H7 (cell line): ENCODE measurements around the gene TTI1. TPM values are rescaled to one million over a fixed set of nuclear protein-coding genes. Genes with fewer than 3 reads are reported as not detected.
"Not testable (repeated sequence)": the region's sequence is repeated elsewhere in the genome, so short reads cannot be mapped to it uniquely, and the experiment has no call there.

Experiments
- DNase-seq: peaks from one replicate; pipeline ENCODE4 v3.0.0; 2012
- H3K27me3 ChIP-seq: 2 replicates; pipeline ENCODE4 v1.6.0; 2011; ENCODE audit warnings: mild to moderate bottlenecking, low read length; ENCODE audit not compliant: control insufficient read depth, insufficient read depth
- H3K36me3 ChIP-seq: replicated peaks from 2 replicates; pipeline ENCODE4 v1.5.1; 2011; ENCODE audit warnings: low read length; ENCODE audit not compliant: control insufficient read depth, insufficient read depth
- H3K4me3 ChIP-seq: 2 replicates; pipeline ENCODE4 v1.5.1; 2011; ENCODE audit warnings: low read depth, mild to moderate bottlenecking, control low read depth, low read length, moderate library complexity; ENCODE audit not compliant: insufficient read depth
- total RNA-seq: library from RNA; depleted of rRNA; stranded (reverse); fragments of >200 nt; shearing (Covaris generic); gene quantifications from 2 replicates; pipeline ENCODE4 v1.2.3, GENCODE V29; 2014

The TTI1 gene
- total RNA-seq, 1 experiment from 2014 or later: 52.9 TPM

- Histone ChIP-seq H3K27me3 (no peaks in the 10 kb centered on the region; the same call in 1 of the 2 replicates), H3K4me3 (no peak overlapping the region)
- no peak for DNase-seq
These were observed 52.9 kb downstream of the TTI1 start for GRCh38 chr20:37980383-37980782.

GRCh38 chr20:37979021-37979985, 54.0 kb downstream of the TTI1 start:
- Histone ChIP-seq H3K36me3 (no peaks in the 10 kb centered on the region; the same call in 1 of the 2 replicates), H3K27me3 (no peaks in the 10 kb centered on the region; the same call in 1 of the 2 replicates), H3K4me3 (no peak overlapping the region)
- no peak for DNase-seq

More at GRCh38 chr20:37980383-37980782, 52.9 kb downstream of the TTI1 start:
- no peaks in the 10 kb centered on the region; the same call in 1 of the 2 replicates for H3K36me3 ChIP-seq

- no peak for DNase-seq
- Histone ChIP-seq H3K36me3 (no peaks in the 10 kb centered on the region; the same call in 1 of the 2 replicates), H3K27me3 (no peaks in the 10 kb centered on the region; the same call in 1 of the 2 replicates), H3K4me3 (no peak overlapping the region)
These were observed 55.5 kb downstream of the TTI1 start for GRCh38 chr20:37977786-37978185.

GRCh38 chr20:37977338-37977737, 55.9 kb downstream of the TTI1 start:
- DNase-seq: peak; percentile 61
- Histone ChIP-seq H3K36me3 (no peaks in the 10 kb centered on the region; the same call in 1 of the 2 replicates), H3K4me3 (no peak overlapping the region)

DNA sequence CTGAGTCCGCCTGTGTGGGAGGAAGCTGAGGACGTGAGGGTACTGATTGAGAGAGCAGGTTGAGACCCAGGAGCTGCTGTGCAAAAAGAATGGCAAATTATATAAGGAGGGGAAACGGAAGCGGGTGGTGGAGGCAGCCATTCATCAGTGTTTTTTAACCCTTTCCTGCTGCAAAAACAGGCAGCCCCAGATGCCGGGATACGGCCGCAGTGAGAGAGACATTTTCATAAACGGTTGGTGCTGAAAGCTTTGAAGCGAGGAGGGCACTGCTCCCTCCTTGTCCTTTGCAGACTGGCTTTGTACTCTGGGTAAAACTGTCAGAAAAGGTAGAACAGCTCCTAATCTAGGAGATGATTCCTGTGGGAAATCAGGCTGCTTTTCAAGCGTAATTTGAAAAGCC, 56.4 kb downstream of the TTI1 start:
- peak; percentile 60 for DNase-seq
- peak overlapping the region; percentile 12; the same call in 1 of the 2 replicates for H3K4me3 ChIP-seq
- no peaks in the 10 kb centered on the region; the same call in 1 of the 2 replicates for H3K36me3 ChIP-seq
- H3K27me3 ChIP-seq: no peaks in the 10 kb centered on the region; the same call in 1 of the 2 replicates

More at GRCh38 chr20:37977338-37977737, 55.9 kb downstream of the TTI1 start:
- no peaks in the 10 kb centered on the region; the same call in 1 of the 2 replicates for H3K27me3 ChIP-seq

DNA sequence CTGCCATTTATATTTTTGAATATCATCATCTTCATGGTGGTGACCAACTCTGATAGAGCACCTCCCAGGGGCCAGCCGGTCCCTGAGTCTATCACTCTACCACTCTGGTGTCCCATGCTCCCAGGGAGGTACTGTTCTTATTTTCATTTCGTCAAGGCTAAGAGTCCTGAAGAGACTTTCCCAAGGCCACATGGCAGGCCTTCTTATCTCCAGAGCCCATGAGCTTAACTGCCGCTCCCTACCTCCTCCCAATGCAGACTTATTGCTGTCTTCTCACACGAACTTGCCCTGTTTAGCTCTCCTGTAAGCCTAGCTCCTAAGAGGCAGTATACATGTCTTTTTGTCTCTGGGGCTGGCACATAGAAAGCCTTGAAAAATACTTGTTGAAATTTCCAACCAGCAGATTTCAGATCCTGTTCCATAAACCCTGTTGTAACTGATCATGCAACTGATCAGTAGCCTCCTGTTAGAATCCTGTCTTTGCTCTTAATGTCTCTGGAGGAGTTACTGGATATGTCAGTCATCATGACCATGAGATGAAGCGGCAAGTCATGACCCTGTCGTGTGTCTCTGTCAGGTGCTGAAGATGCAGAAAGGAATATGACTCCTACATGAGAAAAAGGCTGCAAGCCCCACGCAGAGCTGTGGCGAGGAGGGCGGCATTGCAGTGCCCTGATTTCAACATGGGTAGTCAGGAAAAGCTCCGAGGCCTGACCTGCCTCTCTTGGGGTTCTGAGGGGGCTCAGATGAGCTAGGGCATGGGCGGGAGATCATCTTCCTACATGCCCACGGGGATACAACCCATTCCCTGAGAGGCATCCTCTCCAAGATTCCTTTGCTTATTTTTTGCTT, 60.0 kb downstream of the TTI1 start:
- Histone ChIP-seq H3K27me3 (peaks cover 2% of the 10 kb centered on the region; the same call in 1 of the 2 replicates), H3K36me3 (no peaks in the 10 kb centered on the region), H3K4me3 (no peak overlapping the region)
- DNase-seq: no peak

GRCh38 chr20:37972256-37973058, 60.8 kb downstream of the TTI1 start:
- peaks cover 2% of the 10 kb centered on the region; the same call in 1 of the 2 replicates for H3K27me3 ChIP-seq
- no peaks in the 10 kb centered on the region for H3K36me3 ChIP-seq
- DNase-seq: no peak
- H3K4me3 ChIP-seq: no peak overlapping the region

- Histone ChIP-seq H3K27me3 (peaks cover 2% of the 10 kb centered on the region; the same call in 1 of the 2 replicates), H3K4me3 (no peak overlapping the region)
These were observed 61.6 kb downstream of the TTI1 start for GRCh38 chr20:37971561-37972127.

DNA sequence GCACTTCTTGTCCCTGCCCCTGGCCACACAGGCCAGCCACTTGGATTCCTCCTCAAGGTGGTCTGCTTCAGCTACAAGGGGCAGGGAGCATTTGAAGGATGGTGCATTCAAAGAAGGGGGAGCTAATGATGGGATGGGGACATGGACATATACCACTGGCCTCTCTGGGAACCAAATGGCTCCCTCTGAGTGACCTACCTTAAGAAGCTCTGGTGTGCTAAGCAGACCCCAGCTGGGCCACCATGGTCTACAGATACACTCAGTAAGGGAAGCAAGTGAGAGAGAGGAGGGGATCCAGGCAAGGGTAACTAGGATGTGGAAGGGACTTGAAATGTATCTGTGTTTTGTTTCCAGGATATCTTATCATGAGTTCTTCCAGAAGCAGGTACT, 62.4 kb downstream of the TTI1 start:
- no peak for DNase-seq
- Histone ChIP-seq H3K27me3 (peaks cover 2% of the 10 kb centered on the region; the same call in 1 of the 2 replicates), H3K4me3 (no peak overlapping the region)

More at GRCh38 chr20:37971561-37972127, 61.6 kb downstream of the TTI1 start:
- DNase-seq: no peak
- H3K36me3 ChIP-seq: no peaks in the 10 kb centered on the region

GRCh38 chr20:37969949-37970855, 63.1 kb downstream of the TTI1 start:
- H3K36me3 ChIP-seq: no peaks in the 10 kb centered on the region
- peaks cover 2% of the 10 kb centered on the region; the same call in 1 of the 2 replicates for H3K27me3 ChIP-seq
- no peak overlapping the region; the same call in 1 of the 2 replicates for H3K4me3 ChIP-seq
- DNase-seq: no peak

More for the DNA sequence above, 62.4 kb downstream of the TTI1 start:
- no peaks in the 10 kb centered on the region for H3K36me3 ChIP-seq

GRCh38 chr20:37968841-37969401, 64.3 kb downstream of the TTI1 start:
- Histone ChIP-seq H3K36me3 (no peaks in the 10 kb centered on the region), H3K4me3 (no peak overlapping the region), H3K27me3 (peaks cover 2% of the 10 kb centered on the region; the same call in 1 of the 2 replicates)
- DNase-seq: no peak

DNA sequence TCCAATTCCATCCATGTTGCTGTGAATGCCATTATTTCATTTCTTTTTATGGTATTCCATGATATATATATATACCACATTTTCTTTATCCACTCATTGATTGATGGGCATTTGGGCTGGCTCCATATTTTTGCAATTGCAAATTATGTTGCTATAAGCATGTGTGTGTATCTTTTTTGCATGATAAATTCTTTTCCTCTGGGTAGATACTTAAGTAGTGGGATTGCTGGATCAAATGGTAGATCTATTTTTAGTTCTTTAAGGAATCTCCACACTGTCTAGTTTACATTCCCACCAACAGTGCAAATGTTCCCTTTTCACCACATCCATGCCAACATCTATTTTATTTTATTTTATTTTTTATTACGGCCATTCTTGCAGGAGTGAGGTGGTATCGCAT, 69.8 kb downstream of the TTI1 start:
- not testable (repeated sequence) for H3K36me3 ChIP-seq, DNase-seq, H3K4me3 ChIP-seq, H3K27me3 ChIP-seq
